Measurements from ENCODE around the gene BCO1. TPM values are rescaled to one million over a fixed set of nuclear protein-coding genes. Genes with fewer than 3 reads are reported as not detected.

BCO1 gene
- total RNA-seq, 1 donor from 2014 or later: not detected

- Histone ChIP-seq H3K27me3 (ENCODE audit: control insufficient read depth in 3 of 3, insufficient read depth in 3 of 3, low read length in 3 of 3) (no peaks in the 10 kb centered on the region), H3K9ac (ENCODE audit: low read depth in 1 of 3, low read length in 3 of 3) (peak overlapping the region; percentile 81 to 89 (median 89)), H3K27ac (ENCODE audit: low read depth, low read length) (peak overlapping the region; percentile 78), H3K9me3 (ENCODE audit: control insufficient read depth in 3 of 3, low read length in 3 of 3) (no peaks in the 10 kb centered on the region), H3K4me3 (ENCODE audit: low read length in 3 of 3) (peak overlapping the region; percentile 97 to 99 (median 99)), H3K4me1 (ENCODE audit: control insufficient read depth in 3 of 3, insufficient read depth in 3 of 3, low read length in 3 of 3) (peaks cover 9 to 23% (median 16%) of the 10 kb centered on the region in 3 donors), H3K36me3 (ENCODE audit: control insufficient read depth in 3 of 3, insufficient read depth in 3 of 3, low read length in 3 of 3) (no peaks in the 10 kb centered on the region)
These were observed 75.5 kb downstream of the BCO1 start for GRCh38 chr16:81313701-81314602.

- Histone ChIP-seq H3K27me3 (ENCODE audit: control insufficient read depth in 3 of 3, insufficient read depth in 3 of 3, low read length in 3 of 3) (no peaks in the 10 kb centered on the region), H3K4me1 (ENCODE audit: control insufficient read depth in 3 of 3, insufficient read depth in 3 of 3, low read length in 3 of 3) (peaks cover 9 to 28% (median 22%) of the 10 kb centered on the region in 3 donors), H3K36me3 (ENCODE audit: control insufficient read depth in 3 of 3, insufficient read depth in 3 of 3, low read length in 3 of 3) (no peaks in the 10 kb centered on the region), H3K4me3 (ENCODE audit: low read length in 3 of 3) (peak within 1 kb of the TSS; percentile 97 to 99 (median 99)), H3K9ac (ENCODE audit: low read depth in 1 of 3, low read length in 3 of 3) (peak within 1 kb of the TSS; percentile 81 to 89 (median 89)), H3K27ac (ENCODE audit: low read depth, low read length) (peak within 1 kb of the TSS; percentile 78), H3K9me3 (ENCODE audit: control insufficient read depth in 3 of 3, low read length in 3 of 3) (no peaks in the 10 kb centered on the region)
These were observed 76.2 kb downstream of the BCO1 start, which contains the start of gene GAN for GRCh38 chr16:81314603-81315270. Gene GAN (plus strand): TSS chr16:81314962. CDS start chr16:81315114, 152 bp downstream.

GRCh38 chr16:81315271-81316175 is 77.0 kb downstream of the BCO1 start:
- Histone ChIP-seq H3K4me3 (ENCODE audit: low read length in 3 of 3) (peak overlapping the region; percentile 72 to 99 (median 97)), H3K9me3 (ENCODE audit: control insufficient read depth in 3 of 3, low read length in 3 of 3) (no peaks in the 10 kb centered on the region), H3K27ac (ENCODE audit: low read depth, low read length) (peak overlapping the region; percentile 78), H3K9ac (ENCODE audit: low read depth in 1 of 3, low read length in 3 of 3) (peak overlapping the region; percentile 81 to 89 (median 89)), H3K27me3 (ENCODE audit: control insufficient read depth in 3 of 3, insufficient read depth in 3 of 3, low read length in 3 of 3) (no peaks in the 10 kb centered on the region), H3K4me1 (ENCODE audit: control insufficient read depth in 3 of 3, insufficient read depth in 3 of 3, low read length in 3 of 3) (peaks cover 9 to 28% (median 26%) of the 10 kb centered on the region in 3 donors), H3K36me3 (ENCODE audit: control insufficient read depth in 3 of 3, insufficient read depth in 3 of 3, low read length in 3 of 3) (no peaks in the 10 kb centered on the region)

GRCh38 chr16:81316176-81316496 is 77.6 kb downstream of the BCO1 start:
- Histone ChIP-seq H3K9ac (ENCODE audit: low read depth in 1 of 3, low read length in 3 of 3) (peak overlapping the region; percentile 81 to 89 (median 82)), H3K27me3 (ENCODE audit: control insufficient read depth in 3 of 3, insufficient read depth in 3 of 3, low read length in 3 of 3) (no peaks in the 10 kb centered on the region), H3K27ac (ENCODE audit: low read depth, low read length) (peak overlapping the region; percentile 78), H3K4me1 (ENCODE audit: control insufficient read depth in 3 of 3, insufficient read depth in 3 of 3, low read length in 3 of 3) (peaks cover 9 to 28% (median 26%) of the 10 kb centered on the region in 3 donors), H3K36me3 (ENCODE audit: control insufficient read depth in 3 of 3, insufficient read depth in 3 of 3, low read length in 3 of 3) (no peaks in the 10 kb centered on the region), H3K9me3 (ENCODE audit: control insufficient read depth in 3 of 3, low read length in 3 of 3) (no peaks in the 10 kb centered on the region), H3K4me3 (ENCODE audit: low read length in 3 of 3) (peak overlapping the region; percentile 68 to 99 (median 97))

GRCh38 chr16:81318711-81319110 is 80.2 kb downstream of the BCO1 start:
- Histone ChIP-seq H3K36me3 (ENCODE audit: control insufficient read depth in 3 of 3, insufficient read depth in 3 of 3, low read length in 3 of 3) (no peaks in the 10 kb centered on the region), H3K27ac (ENCODE audit: low read depth, low read length) (no peak overlapping the region), H3K27me3 (ENCODE audit: control insufficient read depth in 3 of 3, insufficient read depth in 3 of 3, low read length in 3 of 3) (no peaks in the 10 kb centered on the region), H3K9me3 (ENCODE audit: control insufficient read depth in 3 of 3, low read length in 3 of 3) (no peaks in the 10 kb centered on the region), H3K9ac (ENCODE audit: low read depth in 1 of 3, low read length in 3 of 3) (no peak overlapping the region), H3K4me3 (ENCODE audit: low read length in 3 of 3) (no peak overlapping the region), H3K4me1 (ENCODE audit: control insufficient read depth in 3 of 3, insufficient read depth in 3 of 3, low read length in 3 of 3) (peaks cover 4 to 23% (median 21%) of the 10 kb centered on the region in 3 donors)

GRCh38 chr16:81319221-81319912 is 80.9 kb downstream of the BCO1 start:
- Histone ChIP-seq H3K9me3 (ENCODE audit: control insufficient read depth in 3 of 3, low read length in 3 of 3) (no peaks in the 10 kb centered on the region), H3K4me1 (ENCODE audit: control insufficient read depth in 3 of 3, insufficient read depth in 3 of 3, low read length in 3 of 3) (peaks cover 0 to 16% (median 16%) of the 10 kb centered on the region in 3 donors), H3K9ac (ENCODE audit: low read depth in 1 of 3, low read length in 3 of 3) (no peak overlapping the region), H3K36me3 (ENCODE audit: control insufficient read depth in 3 of 3, insufficient read depth in 3 of 3, low read length in 3 of 3) (no peaks in the 10 kb centered on the region), H3K27ac (ENCODE audit: low read depth, low read length) (no peak overlapping the region), H3K4me3 (ENCODE audit: low read length in 3 of 3) (no peak overlapping the region), H3K27me3 (ENCODE audit: control insufficient read depth in 3 of 3, insufficient read depth in 3 of 3, low read length in 3 of 3) (no peaks in the 10 kb centered on the region)

GRCh38 chr16:81321039-81321438 is 82.5 kb downstream of the BCO1 start:
- Histone ChIP-seq H3K27ac (ENCODE audit: low read depth, low read length) (no peak overlapping the region), H3K4me1 (ENCODE audit: control insufficient read depth in 3 of 3, insufficient read depth in 3 of 3, low read length in 3 of 3) (peaks cover 0 to 11% (median 10%) of the 10 kb centered on the region in 3 donors), H3K9ac (ENCODE audit: low read depth in 1 of 3, low read length in 3 of 3) (no peak overlapping the region), H3K4me3 (ENCODE audit: low read length in 3 of 3) (no peak overlapping the region), H3K36me3 (ENCODE audit: control insufficient read depth in 3 of 3, insufficient read depth in 3 of 3, low read length in 3 of 3) (no peaks in the 10 kb centered on the region), H3K27me3 (ENCODE audit: control insufficient read depth in 3 of 3, insufficient read depth in 3 of 3, low read length in 3 of 3) (no peaks in the 10 kb centered on the region), H3K9me3 (ENCODE audit: control insufficient read depth in 3 of 3, low read length in 3 of 3) (no peaks in the 10 kb centered on the region)

- H3K36me3 ChIP-seq (ENCODE audit: control insufficient read depth in 3 of 3, insufficient read depth in 3 of 3, low read length in 3 of 3): no peaks in the 10 kb centered on the region
- no peak overlapping the region for H3K4me3 ChIP-seq (ENCODE audit: low read length in 3 of 3)
- H3K27me3 ChIP-seq (ENCODE audit: control insufficient read depth in 3 of 3, insufficient read depth in 3 of 3, low read length in 3 of 3): no peaks in the 10 kb centered on the region
- no peaks in the 10 kb centered on the region for H3K9me3 ChIP-seq (ENCODE audit: control insufficient read depth in 3 of 3, low read length in 3 of 3)
- peaks cover 0 to 10% (median 8%) of the 10 kb centered on the region in 3 donors for H3K4me1 ChIP-seq (ENCODE audit: control insufficient read depth in 3 of 3, insufficient read depth in 3 of 3, low read length in 3 of 3)
- no peak overlapping the region for H3K9ac ChIP-seq (ENCODE audit: low read depth in 1 of 3, low read length in 3 of 3)
- no peak overlapping the region for H3K27ac ChIP-seq (ENCODE audit: low read depth, low read length)
These were observed 83.0 kb downstream of the BCO1 start for GRCh38 chr16:81321536-81321935.

- no peaks in the 10 kb centered on the region for H3K9me3 ChIP-seq (ENCODE audit: control insufficient read depth in 3 of 3, low read length in 3 of 3)
- H3K9ac ChIP-seq (ENCODE audit: low read depth in 1 of 3, low read length in 3 of 3): no peak overlapping the region
- no peak overlapping the region for H3K27ac ChIP-seq (ENCODE audit: low read depth, low read length)
- H3K36me3 ChIP-seq (ENCODE audit: control insufficient read depth in 3 of 3, insufficient read depth in 3 of 3, low read length in 3 of 3): no peaks in the 10 kb centered on the region
- H3K4me1 ChIP-seq (ENCODE audit: control insufficient read depth in 3 of 3, insufficient read depth in 3 of 3, low read length in 3 of 3): peaks cover 0 to 3% (median 0%) of the 10 kb centered on the region in 3 donors
- no peak overlapping the region for H3K4me3 ChIP-seq (ENCODE audit: low read length in 3 of 3)
- H3K27me3 ChIP-seq (ENCODE audit: control insufficient read depth in 3 of 3, insufficient read depth in 3 of 3, low read length in 3 of 3): no peaks in the 10 kb centered on the region
These were observed 86.3 kb downstream of the BCO1 start for GRCh38 chr16:81324808-81325207.

All from skeletal muscle tissue (tissue), 4 donors.